HuH-7 (cell line): ENCODE data around the gene ZNF208.
"Not testable (repeated sequence)": the region's sequence is repeated elsewhere in the genome, so short reads cannot be mapped to it uniquely, and the experiment has no call there.

ENCODE experiments used
- DNase-seq: peaks from one replicate; pipeline ENCODE4 v3.0.0; 2011; ENCODE audit warnings: low spot score

The ZNF208 gene

DNA sequence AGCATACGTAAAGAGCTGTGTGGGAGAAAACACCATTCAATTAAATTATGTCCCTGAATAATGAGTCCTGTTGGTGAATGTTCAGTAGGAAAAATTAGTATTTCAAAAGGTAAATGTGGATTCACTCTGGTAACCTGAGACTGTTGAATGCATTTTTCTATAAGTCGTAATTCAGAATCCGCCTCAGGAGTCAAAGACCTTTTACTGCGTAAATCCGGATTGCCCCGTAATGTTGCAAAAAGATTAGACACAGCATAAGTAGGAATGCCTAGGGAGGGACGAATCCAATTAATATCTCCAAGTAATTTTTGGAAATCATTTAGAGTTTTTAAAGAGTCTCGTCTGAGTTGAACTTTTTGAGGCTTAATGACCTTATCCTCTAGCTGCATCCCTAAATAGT lies 126.0 kb downstream of the ZNF208 start:
- DNase-seq = not testable (repeated sequence)

DNA sequence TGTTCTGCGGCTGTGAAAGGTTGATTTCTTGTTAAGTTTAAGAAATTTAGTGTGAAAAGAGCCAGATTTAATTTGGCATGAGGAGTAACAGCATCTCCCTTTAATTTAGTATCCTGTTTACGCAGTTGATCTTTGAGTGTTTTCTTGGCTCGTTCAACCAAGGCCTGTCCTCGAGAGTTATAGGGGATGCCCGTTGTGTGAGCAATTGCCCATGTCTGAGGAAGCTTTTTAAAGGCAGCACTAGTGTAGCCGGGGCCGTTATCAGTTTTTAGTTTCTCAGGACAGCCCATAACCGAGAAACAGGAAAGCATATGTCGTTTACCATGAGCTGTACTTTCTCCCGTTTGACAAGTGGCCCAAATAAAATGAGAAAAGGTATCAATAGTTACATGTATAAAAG lies 127.2 kb downstream of the ZNF208 start:
- no peak for DNase-seq
